Prostate gland (tissue), 2 donors: Measurements from ENCODE around the gene SSR4. TPM values are rescaled to one million over a fixed set of nuclear protein-coding genes. Genes with fewer than 3 reads are reported as not detected.

Experiments used
- DNase-seq: peaks from one replicate; pipeline ENCODE4 v3.0.0-alpha.2; 2019; ENCODE audit warnings: low spot score
- H3K27ac ChIP-seq, 2 donors: fragments of 200-600 bp; sonication (generic); 2 replicates each; pipeline ENCODE4 v1.5.1; 2017 to 2019
- H3K27me3 ChIP-seq: fragments of 200-600 bp; sonication (generic); replicated peaks from 2 replicates; pipeline ENCODE4 v1.5.1; 2019; ENCODE audit not compliant: insufficient read depth
- H3K36me3 ChIP-seq, 2 donors: fragments of 200-600 bp; sonication (generic); 1 replicate in 1 of 2; 2 replicates in 1 of 2; pipeline versions ENCODE4 v1.5.1 to v1.8.1; 2017 to 2019
- H3K4me1 ChIP-seq: fragments of 200-600 bp; sonication (generic); replicated peaks from 2 replicates; pipeline ENCODE4 v1.5.1; 2019
- H3K4me3 ChIP-seq, 2 donors: fragments of 200-600 bp; sonication (generic); 2 replicates each; pipeline ENCODE4 v1.5.1; 2017 to 2019
- H3K9me3 ChIP-seq: fragments of 200-600 bp; sonication (generic); 2 replicates; pipeline ENCODE4 v1.5.1; 2017
- CTCF ChIP-seq, 4 experiments: fragments of 200-600 bp in 2 of 4; fragments of 450-650 bp in 2 of 4; sonication (generic) in 2 of 4; IDR thresholded peaks; 1 replicate in 3 of 4; 2 replicates in 1 of 4; pipeline ENCODE4 v1.5.1; 2016 to 2019; ENCODE audit warnings: antibody characterized with exemption in 4 of 4, mild to moderate bottlenecking in 2 of 4, moderate library complexity in 2 of 4
- POLR2A ChIP-seq: fragments of 450-650 bp; IDR thresholded peaks from one replicate; pipeline ENCODE4 v1.6.1; 2016; ENCODE audit warnings: antibody characterized with exemption, mild to moderate bottlenecking
- POLR2AphosphoS5 ChIP-seq: sonication (generic); formaldehyde crosslinking; IDR thresholded peaks from one replicate; pipeline ENCODE4 v1.6.1; 2017; ENCODE audit warnings: antibody characterized with exemption
- WGBS: methylation state at CpG from one replicate; pipeline ENCODE4 v1.1.5; 2018; 5-methylcytosine and 5-hydroxymethylcytosine counted together
- intact Hi-C: fragments of 100-400 bp; cut with DNase I; formaldehyde crosslinking; loops from one replicate; pipeline ENCODE4 v1.14.2; 2022
- total RNA-seq, 2 donors: library from RNA; depleted of rRNA; stranded (reverse); fragments of >200 nt; gene quantifications; one replicate each; pipeline ENCODE4 v1.1.0, GENCODE V29; 2016

Gene SSR4
- total RNA-seq, 2 donors from 2014 or later, result 288 to 623 TPM

GRCh38 chrX:153776120-153776599 is 18.3 kb upstream of the SSR4 start:
- 98% methylated on average over 6 of the region's 20 CpGs for WGBS
- Histone ChIP-seq H3K27me3 (no peaks in the 10 kb centered on the region), H3K4me1 (no peaks in the 10 kb centered on the region), H3K4me3 (no peak overlapping the region), H3K27ac (no peak overlapping the region), H3K9me3 (no peaks in the 10 kb centered on the region), H3K36me3 (no peaks in the 10 kb centered on the region)
- no peak for DNase-seq
- intact Hi-C loops, result no loop called here
- TF ChIP-seq CTCF (IDR thresholded peaks at IDR 0.05), result no peak
- TF ChIP-seq POLR2AphosphoS5, result no peak
- no peak for TF ChIP-seq POLR2A

- intact Hi-C loops, result no loop called here
- H3K27me3 ChIP-seq, result no peaks in the 10 kb centered on the region
- no peak overlapping the region for H3K4me3 ChIP-seq
- 89% methylated on average over 12 of the region's 22 CpGs for WGBS
- no peak for DNase-seq
- H3K27ac ChIP-seq, result no peak overlapping the region
- no peaks in the 10 kb centered on the region for H3K4me1 ChIP-seq
- TF ChIP-seq CTCF (IDR thresholded peaks at IDR 0.05) (no peak), POLR2AphosphoS5 (no peak), POLR2A (no peak)
- no peaks in the 10 kb centered on the region for H3K9me3 ChIP-seq
- H3K36me3 ChIP-seq, result no peaks in the 10 kb centered on the region
These were observed 17.8 kb upstream of the SSR4 start for GRCh38 chrX:153776611-153777045.

- H3K36me3 ChIP-seq, result no peaks in the 10 kb centered on the region
- no peaks in the 10 kb centered on the region for H3K4me1 ChIP-seq
- no peaks in the 10 kb centered on the region for H3K27me3 ChIP-seq
- H3K4me3 ChIP-seq, result no peak overlapping the region
- H3K27ac ChIP-seq, result no peak overlapping the region
- intact Hi-C loops, result no loop called here
- H3K9me3 ChIP-seq, result no peaks in the 10 kb centered on the region
- TF ChIP-seq CTCF (IDR thresholded peaks at IDR 0.05) (no peak), POLR2AphosphoS5 (no peak), POLR2A (no peak)
- DNase-seq, result no peak
- 85% methylated on average over 15 of the region's 34 CpGs for WGBS
These were observed 17.0 kb upstream of the SSR4 start for GRCh38 chrX:153777261-153778090.

GRCh38 chrX:153778181-153778580 is 16.3 kb upstream of the SSR4 start:
- H3K4me3 ChIP-seq, result no peak overlapping the region
- DNase-seq, result no peak
- H3K27me3 ChIP-seq, result no peaks in the 10 kb centered on the region
- WGBS, result 60% methylated on average over 2 of the region's 17 CpGs
- H3K4me1 ChIP-seq, result no peaks in the 10 kb centered on the region
- H3K27ac ChIP-seq, result no peak overlapping the region
- no peaks in the 10 kb centered on the region for H3K36me3 ChIP-seq
- TF ChIP-seq CTCF (IDR thresholded peaks at IDR 0.05) (no peak), POLR2A (no peak), POLR2AphosphoS5 (no peak)
- intact Hi-C loops, result no loop called here
- no peaks in the 10 kb centered on the region for H3K9me3 ChIP-seq

- WGBS, result 51% methylated on average over 5 of the region's 16 CpGs
- TF ChIP-seq POLR2A (no peak), CTCF (IDR thresholded peaks at IDR 0.05) (no peak), POLR2AphosphoS5 (no peak)
- H3K4me3 ChIP-seq, result no peak overlapping the region
- H3K4me1 ChIP-seq, result no peaks in the 10 kb centered on the region
- no peaks in the 10 kb centered on the region for H3K36me3 ChIP-seq
- H3K9me3 ChIP-seq, result no peaks in the 10 kb centered on the region
- intact Hi-C loops, result no loop called here
- no peak for DNase-seq
- H3K27ac ChIP-seq, result no peak overlapping the region
- H3K27me3 ChIP-seq, result no peaks in the 10 kb centered on the region
These were observed 15.8 kb upstream of the SSR4 start for GRCh38 chrX:153778684-153779101.
